Stimulated activated naive CD8-positive, alpha-beta T cell treated with anti-CD3 and anti-CD28 coated beads, Interleukin-15, Interleukin-2, amounts not matched to agents 100 ng/mL and 50 ng/mL, for 24 hours (primary cell): Measurements from ENCODE around the gene RBM14.

Source experiments
- H3K27ac Mint-ChIP-seq: one replicate; pipeline ENCODE4 v1.8.0; 2021; ENCODE audit warnings: mild to moderate bottlenecking, mixed read lengths
- H3K27me3 Mint-ChIP-seq: one replicate; pipeline ENCODE4 v1.8.0; 2021; ENCODE audit warnings: mixed read lengths
- H3K36me3 Mint-ChIP-seq: one replicate; pipeline ENCODE4 v1.8.0; 2021; ENCODE audit warnings: low read depth, mixed read lengths
- H3K4me1 Mint-ChIP-seq: one replicate; pipeline ENCODE4 v1.8.0; 2021; ENCODE audit warnings: low read depth, mixed read lengths
- H3K4me3 Mint-ChIP-seq: one replicate; pipeline ENCODE4 v1.8.0; 2021; ENCODE audit warnings: mild to moderate bottlenecking, mixed read lengths
- H3K9me3 Mint-ChIP-seq: one replicate; pipeline ENCODE4 v1.8.0; 2021; ENCODE audit warnings: mixed read lengths

Gene RBM14

DNA sequence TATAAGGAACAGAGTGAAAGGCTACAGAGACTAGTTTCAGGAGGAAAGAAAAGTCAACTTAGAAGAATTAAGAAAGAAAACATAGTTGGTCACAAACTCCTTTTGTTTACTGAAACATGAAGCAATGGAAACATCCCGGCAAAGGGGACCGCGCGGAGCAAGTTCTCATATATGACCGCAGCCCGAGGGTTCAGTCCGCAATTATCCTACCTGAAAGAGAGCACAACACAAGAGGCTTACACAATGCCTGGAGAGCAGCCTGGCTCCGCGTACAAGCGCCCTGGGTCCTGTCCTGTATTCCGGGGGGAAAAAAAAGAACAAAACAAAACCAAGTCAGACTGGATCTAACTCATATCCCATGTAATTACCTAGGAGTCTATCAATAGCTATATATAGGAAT is 48.9 kb downstream of the RBM14 start:
- Mint-ChIP-seq H3K27me3 (no peaks in the 10 kb centered on the region), H3K27ac (no peak overlapping the region), H3K36me3 (peaks cover 57% of the 10 kb centered on the region), H3K4me1 (peaks cover 8% of the 10 kb centered on the region), H3K9me3 (no peaks in the 10 kb centered on the region), H3K4me3 (no peak overlapping the region)

GRCh38 chr11:66670816-66671215 is 54.4 kb downstream of the RBM14 start:
- H3K27ac Mint-ChIP-seq: no peak overlapping the region
- peaks cover 29% of the 10 kb centered on the region for H3K36me3 Mint-ChIP-seq
- H3K27me3 Mint-ChIP-seq: no peaks in the 10 kb centered on the region
- no peaks in the 10 kb centered on the region for H3K9me3 Mint-ChIP-seq
- H3K4me3 Mint-ChIP-seq: no peak overlapping the region
- H3K4me1 Mint-ChIP-seq: peaks cover 23% of the 10 kb centered on the region

DNA sequence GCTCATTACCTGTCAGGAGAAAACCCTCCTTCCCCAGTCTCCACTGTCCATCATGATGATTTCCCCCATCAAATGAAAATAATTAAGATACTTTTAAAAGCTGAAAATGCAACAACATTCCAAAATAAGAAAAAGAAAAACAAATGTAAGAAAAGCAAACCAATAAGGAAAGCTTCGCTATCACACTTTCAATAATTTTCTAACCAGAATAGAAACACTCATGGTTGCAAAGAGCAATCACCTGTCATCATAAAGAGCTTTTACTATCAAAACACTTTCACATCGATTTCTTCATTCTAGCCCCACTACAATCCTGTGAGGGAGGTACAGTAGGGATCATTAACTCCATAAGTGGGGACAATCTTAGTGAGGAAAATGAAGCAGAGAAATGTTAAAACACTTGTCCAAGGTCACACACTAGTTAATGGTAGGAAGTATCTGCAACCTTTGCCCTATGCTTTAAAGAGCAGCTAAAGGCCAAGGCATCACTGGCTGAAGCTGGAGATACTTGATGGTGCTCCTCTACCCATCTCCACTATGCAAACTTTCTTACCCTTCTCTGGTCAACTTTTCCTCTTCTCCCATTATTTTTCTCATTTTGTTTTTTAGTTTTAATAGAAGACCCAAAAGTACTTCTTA is 58.7 kb downstream of the RBM14 start:
- Mint-ChIP-seq H3K36me3 (peaks cover 17% of the 10 kb centered on the region), H3K27me3 (no peaks in the 10 kb centered on the region), H3K9me3 (no peaks in the 10 kb centered on the region), H3K4me3 (peak overlapping the region; percentile 17), H3K4me1 (peaks cover 40% of the 10 kb centered on the region), H3K27ac (peak overlapping the region; percentile 63)

- Mint-ChIP-seq H3K4me3 (peak overlapping the region; percentile 93), H3K9me3 (no peaks in the 10 kb centered on the region), H3K27me3 (no peaks in the 10 kb centered on the region), H3K36me3 (peaks cover 13% of the 10 kb centered on the region), H3K27ac (peak overlapping the region; percentile 97), H3K4me1 (peaks cover 40% of the 10 kb centered on the region)
These were observed 60.0 kb downstream of the RBM14 start for GRCh38 chr11:66676282-66676919.
